Hematopoietic multipotent progenitor cell treated with erythropoietin and hydrocortisone succinate and interleukin-3 and kit ligand, for 8 days (in vitro differentiated cells): Measurements from ENCODE around the gene HSPB7.
A peak's percentile ranks its signal among the peaks of the same experiment; 100 is the strongest.
"Not testable (repeated sequence)": the region's sequence is repeated elsewhere in the genome, so short reads cannot be mapped to it uniquely, and the experiment has no call there.

ENCODE experiments used
- DNase-seq: peaks from one replicate; pipeline ENCODE4 v3.0.0-alpha.2; 2015

Gene HSPB7

GRCh38 chr1:16017461-16018303 lies at the start of gene HSPB7:
Gene HSPB7, minus strand, starts transcription at chr1:16018043. Its CDS starts 80 bp downstream, at chr1:16017963.
- no peak for DNase-seq

- no peak for DNase-seq
These were observed 49.4 kb upstream of the HSPB7 start for GRCh38 chr1:16067127-16067768.

- no peak for DNase-seq
These were observed 48.4 kb upstream of the HSPB7 start for GRCh38 chr1:16066245-16066644.

GRCh38 chr1:16065269-16065576 lies 47.4 kb upstream of the HSPB7 start:
- DNase-seq = no peak

GRCh38 chr1:16064536-16065268 lies 46.9 kb upstream of the HSPB7 start:
- DNase-seq = no peak

- no peak for DNase-seq
These were observed 46.1 kb upstream of the HSPB7 start for GRCh38 chr1:16063921-16064320.

GRCh38 chr1:16063226-16063829 lies 45.5 kb upstream of the HSPB7 start:
- no peak for DNase-seq

- DNase-seq = not testable (repeated sequence)
These were observed 44.8 kb upstream of the HSPB7 start for GRCh38 chr1:16062687-16063075.

- DNase-seq = not testable (repeated sequence)
These were observed 44.3 kb upstream of the HSPB7 start for GRCh38 chr1:16061989-16062686.

GRCh38 chr1:16061266-16061665 lies 43.4 kb upstream of the HSPB7 start:
- no peak for DNase-seq

GRCh38 chr1:16058394-16059120 lies 40.7 kb upstream of the HSPB7 start:
- not testable (repeated sequence) for DNase-seq

GRCh38 chr1:16057314-16057915 lies 39.6 kb upstream of the HSPB7 start:
- DNase-seq = not testable (repeated sequence)

- not testable (repeated sequence) for DNase-seq
These were observed 38.7 kb upstream of the HSPB7 start for GRCh38 chr1:16056521-16056912.

- DNase-seq = peak; percentile 89
These were observed 38.0 kb upstream of the HSPB7 start for GRCh38 chr1:16055613-16056520.

- no peak for DNase-seq
These were observed 37.0 kb upstream of the HSPB7 start for GRCh38 chr1:16054598-16055540.

GRCh38 chr1:16053781-16054502 lies 36.1 kb upstream of the HSPB7 start:
- DNase-seq = peak; percentile 94

- not testable (repeated sequence) for DNase-seq
These were observed 34.1 kb upstream of the HSPB7 start for GRCh38 chr1:16051949-16052348.

GRCh38 chr1:16051039-16051438 lies 33.2 kb upstream of the HSPB7 start:
- DNase-seq = no peak

GRCh38 chr1:16050328-16050727 lies 32.5 kb upstream of the HSPB7 start:
- no peak for DNase-seq
